NCI-H345 treated with DMSO at 0.1 percent for 48 hours (cell line): ENCODE measurements around the gene TNNI3K.

Experiments
- DNase-seq: peaks from one replicate; lab custom pipeline; 2025; ENCODE audit not compliant: unreplicated experiment; lab: John Stamatoyannopoulos, UW

TNNI3K gene

DNA sequence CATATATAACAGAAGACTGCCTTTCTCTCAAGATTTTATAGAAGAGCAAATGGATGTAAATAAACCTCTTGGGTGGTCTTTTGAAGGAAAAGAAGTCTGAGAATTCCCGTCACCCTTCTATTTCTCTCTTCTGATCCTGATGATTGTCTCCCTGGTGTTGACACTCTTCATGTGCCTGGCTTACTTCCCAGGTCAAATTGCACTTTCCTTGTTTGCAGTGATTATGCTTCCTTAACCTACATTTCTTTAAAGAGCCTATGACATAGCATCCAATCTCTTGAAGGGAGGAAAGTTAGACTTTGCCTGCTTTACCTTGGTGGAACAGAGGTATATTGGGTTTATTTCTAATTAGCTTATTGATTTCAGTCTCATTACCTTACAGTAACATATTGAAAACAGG is 197.1 kb downstream of the TNNI3K start:
- DNase-seq, result no peak

DNA sequence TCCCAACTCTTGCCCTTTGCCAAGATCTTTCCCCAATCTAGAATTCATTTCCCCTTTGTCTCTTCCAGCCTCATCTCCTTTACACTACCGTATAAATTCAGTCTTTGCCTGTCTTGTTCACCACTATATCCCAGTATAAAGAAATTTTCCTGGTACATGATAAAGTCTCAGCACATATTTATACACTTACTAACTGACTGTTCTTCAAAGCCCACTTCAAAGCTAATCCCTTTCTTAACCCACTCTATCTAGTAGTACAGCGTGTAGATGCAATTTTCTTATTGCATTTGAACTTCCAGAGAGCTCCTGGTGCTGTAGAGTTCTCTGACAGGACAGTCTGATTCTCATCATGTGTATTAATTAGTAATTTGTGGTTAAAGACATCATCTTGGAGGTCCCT is 199.1 kb downstream of the TNNI3K start:
- DNase-seq, result no peak

DNA sequence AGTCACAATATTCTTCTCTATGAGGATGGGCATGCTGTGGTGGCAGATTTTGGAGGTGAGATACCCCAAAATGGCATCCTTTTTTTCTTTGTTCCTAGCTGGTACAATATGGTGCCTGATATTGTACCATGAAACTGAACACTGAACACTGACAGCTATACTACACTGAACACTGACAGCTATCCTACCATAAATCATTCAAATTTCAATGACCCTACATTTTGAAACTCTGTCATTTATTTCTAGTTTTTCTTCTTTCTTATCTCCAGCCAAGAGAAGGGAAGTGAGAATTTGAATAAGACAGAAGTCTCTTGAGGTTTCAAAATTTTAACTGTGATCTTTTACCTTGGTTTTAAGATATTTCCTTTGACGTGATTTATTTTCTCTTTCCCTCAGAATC is 200.9 kb downstream of the TNNI3K start:
- no peak for DNase-seq

DNA sequence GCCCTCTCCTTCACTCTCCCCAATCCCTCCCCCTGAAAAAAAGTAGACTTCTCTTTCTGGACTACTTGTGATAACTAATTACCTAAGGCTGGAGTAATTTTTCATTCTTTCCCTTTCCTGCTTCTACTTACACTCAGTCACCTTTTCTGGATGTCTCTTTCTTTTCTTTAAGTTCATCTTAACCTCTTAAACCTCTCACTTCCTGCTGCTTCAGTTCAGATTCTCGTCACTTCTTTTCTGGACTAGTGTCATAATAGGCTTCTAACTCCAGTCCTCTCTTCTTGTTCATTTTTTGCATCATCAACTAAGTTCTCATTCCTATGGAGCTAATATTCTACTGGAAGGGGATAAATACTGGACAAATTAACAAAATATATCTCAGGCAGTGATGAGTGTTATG is 201.8 kb downstream of the TNNI3K start:
- no peak for DNase-seq

DNA sequence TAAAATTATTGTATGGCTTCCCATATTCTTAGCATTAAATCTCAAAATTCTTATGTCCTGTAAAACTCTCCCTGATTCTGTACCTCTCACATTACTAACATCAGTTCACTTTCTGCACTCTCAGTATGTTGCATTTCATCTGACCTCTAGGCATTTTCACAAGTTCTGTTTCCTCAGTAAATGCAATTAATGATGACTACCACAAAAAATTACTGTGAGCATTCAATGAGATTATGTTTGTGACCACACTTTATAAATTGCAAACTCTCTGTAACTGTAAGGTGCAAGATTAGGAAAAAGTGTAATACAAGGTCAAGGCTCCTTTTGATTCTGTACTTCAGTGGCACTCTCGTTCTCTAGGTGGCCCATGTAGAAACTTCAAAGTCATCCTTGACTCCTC is 216.8 kb downstream of the TNNI3K start:
- DNase-seq, result no peak

DNA sequence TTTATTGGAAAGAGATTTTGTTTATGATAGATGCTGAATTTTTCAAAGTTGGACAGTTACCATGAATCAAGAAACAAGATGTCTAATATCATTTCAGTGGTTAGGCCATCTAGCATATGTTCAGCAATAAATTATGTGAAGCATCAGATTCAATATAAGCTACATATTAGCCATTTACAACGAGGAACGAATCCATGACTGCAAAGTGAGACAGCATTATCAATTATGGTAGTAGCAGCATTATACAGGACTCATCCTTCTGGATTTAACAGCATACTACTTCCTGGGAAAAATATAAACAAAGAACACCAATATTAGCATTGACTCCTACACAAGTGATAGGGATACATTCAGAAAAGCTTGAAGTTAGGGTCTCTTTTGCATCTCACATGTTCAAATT is 218.1 kb downstream of the TNNI3K start:
- no peak for DNase-seq

DNA sequence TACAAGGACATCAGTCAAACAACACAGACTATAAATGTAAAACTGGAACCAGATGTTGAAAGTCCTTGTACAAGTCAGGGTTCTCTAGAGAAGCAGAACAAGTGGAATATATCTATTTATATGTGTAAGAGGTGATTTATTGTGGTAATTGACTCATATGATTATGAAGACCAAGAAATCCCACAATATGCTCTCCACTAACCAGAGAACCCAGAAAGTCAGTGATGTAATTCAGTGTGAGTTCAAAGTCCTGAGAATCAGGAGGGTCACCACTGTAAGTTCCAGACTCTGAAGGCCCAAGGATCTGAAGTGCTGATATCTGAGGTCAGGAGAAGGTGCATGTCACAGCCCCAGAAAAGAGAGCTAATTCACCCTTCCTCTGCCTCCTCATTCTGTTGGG is 220.2 kb downstream of the TNNI3K start:
- DNase-seq, result no peak

DNA sequence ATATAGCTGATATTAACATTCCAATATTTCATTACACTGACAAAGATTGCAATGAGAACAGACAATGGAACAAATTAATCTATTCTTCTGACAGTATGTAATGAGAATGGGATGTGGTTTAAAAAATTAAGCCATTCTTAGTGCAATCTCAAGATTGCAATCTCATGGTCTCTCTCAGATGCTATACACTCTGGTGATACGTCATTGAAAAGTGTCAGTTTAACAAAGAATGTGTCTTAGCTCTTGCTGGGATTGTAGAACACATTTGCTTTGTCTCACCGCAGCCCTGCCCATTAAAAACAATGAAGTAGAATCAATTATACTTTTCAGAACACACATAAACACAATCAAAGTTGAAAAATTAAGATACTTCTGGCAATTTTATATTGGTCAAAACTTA is 222.1 kb downstream of the TNNI3K start:
- DNase-seq, result no peak

DNA sequence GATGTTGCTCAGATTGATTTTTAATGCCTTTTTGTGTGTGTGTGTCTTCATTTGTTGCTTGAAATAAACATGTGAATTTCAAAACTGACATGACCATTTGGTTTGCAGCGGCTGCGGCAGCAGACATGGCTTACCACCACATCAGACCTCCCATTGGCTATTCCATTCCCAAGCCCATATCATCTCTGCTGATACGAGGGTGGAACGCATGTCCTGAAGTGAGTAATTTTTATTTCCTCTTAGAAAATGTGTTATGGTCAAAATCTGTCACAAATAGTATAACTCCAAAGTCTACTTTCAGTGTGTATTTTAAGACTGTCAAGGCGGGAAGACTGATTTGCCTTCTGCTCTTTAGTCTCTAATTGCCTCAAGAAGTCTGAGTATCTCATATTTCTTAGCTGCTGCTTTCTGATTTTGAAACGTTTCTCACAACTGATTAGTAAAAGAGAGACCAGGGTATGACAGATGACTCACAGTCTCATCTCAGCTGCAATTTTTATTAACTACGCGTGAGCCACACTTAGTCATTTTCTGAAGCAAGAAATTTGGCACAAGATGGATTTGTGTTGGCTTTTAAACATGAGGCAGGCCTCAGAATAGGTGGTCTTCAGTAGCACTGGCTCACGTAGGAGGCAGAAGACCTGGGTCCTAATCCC is 228.3 kb downstream of the TNNI3K start:
- no peak for DNase-seq

DNA sequence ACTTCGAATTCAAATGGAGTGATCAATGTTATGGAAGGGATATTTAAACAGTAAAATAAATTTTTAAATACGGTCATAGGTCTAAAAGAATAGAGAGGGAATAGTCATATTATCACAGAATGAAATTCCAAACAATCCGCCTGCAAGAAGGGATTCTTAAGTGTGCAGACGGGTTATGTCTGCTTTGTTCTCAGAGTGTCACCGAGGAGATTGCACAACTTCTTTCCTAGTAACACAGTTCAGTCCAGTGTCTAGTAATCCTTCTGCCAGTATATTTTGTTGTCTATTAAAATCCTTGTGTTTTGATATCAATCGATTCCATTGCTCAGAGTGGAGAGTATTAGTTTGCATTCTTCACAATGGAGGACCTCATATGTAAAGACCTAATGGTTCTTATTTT is 228.8 kb downstream of the TNNI3K start:
- no peak for DNase-seq

DNA sequence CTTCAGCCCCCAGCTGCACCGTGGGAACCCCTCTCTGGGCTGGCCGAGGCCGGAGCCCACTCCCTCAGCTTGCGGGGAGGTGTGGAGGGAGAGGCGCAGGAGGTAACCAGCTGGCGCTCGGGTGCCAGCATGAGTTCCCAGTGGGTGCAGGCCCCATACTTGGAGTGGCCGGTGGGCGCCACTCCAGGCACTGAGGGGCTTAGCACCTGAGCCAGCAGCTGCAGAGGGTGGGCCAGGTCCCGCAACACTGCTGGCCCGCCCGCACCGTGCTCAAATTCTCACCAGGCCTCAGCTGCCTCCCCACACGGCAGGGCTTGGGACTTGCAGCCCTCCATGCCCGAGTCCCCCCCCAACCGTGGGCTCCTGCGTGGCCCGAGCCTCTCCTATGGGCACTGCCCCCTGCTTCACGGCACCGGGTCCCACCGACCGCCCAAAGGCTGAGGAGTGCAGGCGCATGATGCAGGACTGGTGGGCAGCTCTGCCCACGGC is 230.1 kb downstream of the TNNI3K start:
- DNase-seq, result no peak

DNA sequence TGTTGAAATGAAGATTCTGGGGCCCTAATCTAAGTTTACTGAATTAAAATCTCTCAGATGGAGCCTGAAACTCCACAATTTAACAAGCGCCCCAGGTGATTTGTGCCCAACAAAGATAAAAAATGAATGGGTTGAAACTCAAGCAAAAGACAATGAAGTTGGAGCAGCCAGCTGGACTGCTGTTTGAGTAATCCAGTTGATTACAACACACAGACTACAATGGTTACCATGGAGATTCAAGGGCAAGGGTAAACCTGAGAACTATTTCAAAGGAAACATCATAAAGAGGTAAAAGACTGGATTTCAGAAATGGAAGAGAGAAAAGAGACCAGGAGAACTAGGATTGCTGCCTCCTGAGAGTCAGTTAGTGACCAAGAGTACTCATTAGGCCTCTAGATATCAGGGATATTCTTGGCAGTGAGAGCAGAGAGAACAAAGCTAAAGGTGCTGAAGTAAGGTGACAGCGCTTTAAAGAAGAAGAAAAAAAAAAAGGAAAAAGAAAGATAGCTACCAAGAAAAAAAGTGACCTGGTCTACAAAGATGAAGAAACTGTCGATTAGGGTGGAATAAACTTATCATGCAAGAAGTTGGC is 232.7 kb downstream of the TNNI3K start:
- DNase-seq, result peak; percentile 89

DNA sequence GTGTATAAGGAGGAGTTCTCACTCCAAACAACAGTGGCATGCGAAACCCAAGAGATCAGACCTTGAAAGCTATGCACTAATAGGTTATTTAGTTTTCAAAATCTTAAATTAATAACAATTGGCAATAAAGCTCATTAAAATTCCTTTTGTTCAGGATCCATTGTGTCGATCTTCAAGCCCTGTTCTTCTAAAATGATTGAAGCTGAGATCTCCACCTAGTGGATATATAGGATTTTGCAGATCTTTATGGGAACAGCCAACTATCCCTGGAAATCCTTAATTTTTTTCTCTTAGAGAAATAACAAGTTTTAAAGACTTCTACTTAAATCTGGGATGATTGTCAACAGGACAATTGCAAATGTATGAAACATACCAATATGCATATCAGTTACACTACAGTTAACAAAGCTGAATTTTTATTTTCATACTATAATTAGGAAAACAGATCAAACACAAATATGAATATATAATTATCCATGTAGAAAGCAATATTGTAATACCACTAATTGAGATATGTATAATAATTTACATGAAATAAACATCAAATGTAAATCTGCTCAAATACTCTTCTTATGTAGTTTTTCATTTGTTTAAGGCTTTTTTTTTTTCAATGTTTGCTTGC is 233.9 kb downstream of the TNNI3K start:
- peak; percentile 76 for DNase-seq

DNA sequence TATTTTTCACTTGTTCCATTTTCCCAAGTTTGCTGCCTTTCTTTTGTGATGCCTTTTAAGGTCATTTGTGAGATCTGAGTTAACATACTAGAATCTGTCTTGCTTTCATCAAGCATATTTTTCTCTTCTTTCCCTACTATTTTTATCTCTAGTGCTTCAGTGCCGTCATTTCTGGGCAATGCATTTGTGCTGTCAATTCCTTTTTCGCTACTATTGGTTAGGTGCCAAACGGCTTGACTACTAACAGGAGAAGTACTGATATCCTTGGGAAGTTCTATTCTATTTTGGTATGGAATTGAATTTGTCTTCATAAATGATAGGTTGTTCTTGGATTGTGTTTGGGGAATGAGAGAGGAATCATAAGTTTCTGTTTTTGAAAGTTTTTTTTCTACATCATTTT is 235.1 kb downstream of the TNNI3K start:
- no peak for DNase-seq

DNA sequence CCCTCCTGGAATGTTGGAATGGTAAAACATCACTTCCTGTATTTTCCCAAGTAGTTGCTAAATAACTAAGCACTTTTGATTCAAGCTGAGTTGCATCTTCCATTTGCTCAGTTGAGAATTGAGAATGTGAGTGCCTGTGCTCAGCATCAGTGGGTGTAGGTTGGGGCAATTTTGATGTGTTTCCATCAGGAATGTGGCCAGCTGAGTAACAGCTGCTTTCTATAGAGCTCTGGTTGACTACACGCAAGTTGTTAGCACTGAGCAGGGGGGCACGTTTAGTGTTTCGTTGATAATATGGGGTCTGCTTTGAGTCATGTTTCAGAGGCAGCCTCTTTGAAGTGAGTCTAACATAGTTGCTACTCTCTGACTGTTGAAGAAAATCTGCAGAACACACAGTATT is 235.7 kb downstream of the TNNI3K start:
- DNase-seq, result no peak

DNA sequence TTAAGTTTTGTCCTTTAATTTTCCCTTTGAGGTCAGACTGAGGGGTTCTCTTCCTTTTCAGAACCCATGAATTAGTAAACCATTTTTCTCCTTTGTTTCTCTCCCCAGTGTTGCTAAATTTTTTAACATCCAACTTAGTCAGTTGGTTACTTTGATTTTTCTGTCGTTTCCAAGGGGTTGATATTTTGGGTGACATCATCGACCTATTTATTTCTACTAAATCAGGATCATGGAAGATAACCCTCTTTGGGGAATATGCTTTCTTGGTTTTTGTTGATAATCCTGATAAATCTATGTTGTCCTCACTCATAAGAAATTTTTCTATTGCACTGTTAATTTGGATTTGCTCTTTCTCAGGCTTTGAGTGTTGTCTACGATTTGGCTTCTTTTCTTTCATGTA is 236.3 kb downstream of the TNNI3K start:
- DNase-seq, result no peak

DNA sequence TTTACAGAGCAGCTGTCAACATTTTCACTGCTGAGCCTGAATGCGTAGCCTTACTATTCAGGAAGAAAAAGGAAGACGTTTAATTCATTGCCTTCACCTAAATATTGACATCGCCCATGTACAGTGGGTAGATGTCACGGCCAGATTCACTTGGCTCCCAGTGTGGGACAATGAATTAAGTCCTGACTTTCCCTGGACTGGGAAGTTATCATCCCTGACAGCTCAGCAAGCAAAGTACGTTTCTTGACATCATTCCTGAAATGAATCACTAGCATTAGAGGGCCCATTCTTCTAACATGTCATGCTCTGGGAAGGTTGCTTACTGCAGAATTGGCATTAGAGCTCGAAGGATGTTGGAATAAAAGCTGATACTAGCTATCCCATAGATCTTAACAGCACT is 239.4 kb downstream of the TNNI3K start:
- no peak for DNase-seq

DNA sequence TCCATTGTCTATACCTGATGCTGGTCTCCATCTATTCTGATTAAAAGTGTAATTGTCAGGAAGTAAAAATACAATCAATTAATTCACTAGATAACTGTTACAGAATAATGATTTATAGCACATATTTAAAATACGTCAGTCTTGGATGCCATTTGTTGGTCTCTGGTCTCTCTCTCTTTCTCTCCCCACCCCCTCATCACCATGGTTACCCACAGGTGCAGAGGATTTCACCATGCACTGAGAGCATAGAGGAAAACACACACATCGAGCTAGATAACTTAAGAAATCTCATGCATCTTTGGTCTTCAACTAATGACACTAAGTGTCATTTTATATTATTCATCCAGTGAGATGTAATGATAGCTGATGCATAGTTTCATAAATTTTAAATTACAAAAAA is 243.8 kb downstream of the TNNI3K start:
- DNase-seq, result no peak

DNA sequence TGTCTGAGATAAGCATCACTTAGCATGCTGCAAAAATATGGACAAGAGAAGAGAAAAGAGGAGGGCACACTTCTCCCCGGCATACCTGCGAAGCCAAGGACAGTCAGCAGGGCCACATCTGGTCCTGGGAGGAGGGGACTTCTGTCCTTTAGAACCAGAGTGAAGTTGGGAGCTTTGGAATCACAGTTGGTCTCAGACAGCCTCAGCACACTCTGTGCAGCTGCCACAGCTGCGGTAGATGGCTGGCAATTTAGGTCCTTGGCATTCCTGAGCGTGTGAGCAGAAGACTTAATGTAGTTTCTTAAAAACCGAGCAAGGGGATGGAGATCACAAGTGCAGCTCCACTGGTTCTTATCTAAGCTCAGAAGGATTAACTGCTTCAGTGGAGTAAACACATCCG is 244.9 kb downstream of the TNNI3K start:
- DNase-seq, result no peak

DNA sequence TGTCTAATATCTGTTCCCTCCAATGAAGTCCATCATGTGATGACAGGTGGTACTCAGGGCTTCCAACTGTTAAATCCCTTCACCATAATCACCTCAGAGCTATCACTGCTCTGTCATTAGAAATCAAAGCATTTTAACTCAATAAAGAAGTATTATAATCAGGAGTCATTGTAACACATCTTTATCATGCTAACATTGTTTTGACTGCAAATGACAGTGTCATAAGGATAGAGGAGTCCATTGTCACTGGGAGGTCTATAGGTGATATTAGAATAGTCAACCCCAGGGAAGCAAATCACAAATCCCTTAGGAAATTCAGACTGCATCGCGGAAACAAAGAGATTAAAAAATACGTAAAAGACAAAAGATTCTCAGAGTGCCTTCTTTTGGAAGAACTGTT is 246.4 kb downstream of the TNNI3K start:
- no peak for DNase-seq

DNA sequence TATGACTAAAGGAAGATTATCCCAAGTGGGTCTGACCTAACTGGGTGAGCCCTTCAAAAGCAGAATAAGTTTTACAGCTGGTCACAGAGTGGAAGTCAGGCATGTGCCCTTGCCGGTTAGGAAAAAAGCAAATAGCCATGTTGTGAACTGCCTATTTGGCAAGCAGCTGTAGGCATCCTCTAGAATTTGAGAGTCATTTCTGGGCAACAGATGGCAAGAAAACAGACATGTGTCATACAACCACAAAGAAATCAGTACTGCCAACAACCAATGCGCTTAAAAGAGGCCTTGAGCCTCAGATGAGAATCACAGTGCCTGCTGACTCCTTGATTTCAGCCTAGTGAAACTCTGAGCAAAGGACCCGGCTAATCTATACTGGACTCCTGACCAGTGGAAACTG is 250.4 kb downstream of the TNNI3K start:
- no peak for DNase-seq

DNA sequence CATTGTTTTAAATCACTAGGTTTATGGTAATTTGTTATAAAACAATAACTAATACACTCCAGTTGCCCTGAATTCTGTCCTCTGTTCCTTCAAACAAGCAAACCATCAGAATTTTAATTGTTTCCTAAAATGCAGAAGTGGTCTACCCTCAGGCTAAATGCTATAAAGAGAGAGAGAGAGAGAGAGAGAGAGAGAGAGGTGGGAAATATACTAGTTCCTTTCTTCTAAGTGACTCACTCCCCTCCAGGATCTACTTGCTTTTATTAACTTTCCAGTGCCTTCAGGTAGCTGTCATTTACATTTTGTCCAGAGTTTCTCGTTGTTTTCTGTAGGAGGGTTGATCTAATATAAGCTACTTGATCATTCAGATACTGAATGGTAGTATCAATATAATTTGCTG is 250.8 kb downstream of the TNNI3K start:
- DNase-seq, result no peak

DNA sequence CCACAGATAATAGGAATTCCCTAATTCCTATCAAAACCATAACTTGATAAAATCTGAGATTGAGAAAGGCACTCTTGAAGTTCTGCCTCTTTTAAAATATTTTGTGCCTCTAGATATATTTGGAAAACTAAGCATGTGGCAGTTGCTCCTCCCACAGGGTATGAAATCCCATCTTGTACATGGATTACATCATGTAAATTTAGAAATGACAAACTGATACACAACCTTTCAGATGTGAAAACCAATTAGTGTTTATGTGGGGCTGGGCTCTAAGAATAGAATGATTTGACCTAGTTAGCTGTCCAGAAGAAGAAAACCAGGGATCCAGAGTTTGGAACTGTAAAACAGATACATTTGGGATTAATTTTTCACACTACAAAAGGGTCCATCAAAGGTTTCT is 261.5 kb downstream of the TNNI3K start:
- no peak for DNase-seq
